ENCODE results near the gene SRRM3.
"Not testable (repeated sequence)": the region's sequence is repeated elsewhere in the genome, so short reads cannot be mapped to it uniquely, and the experiment has no call there.

SRRM3 gene

GRCh38 chr7:76201732-76202665 lies at the start of gene SRRM3:
Gene SRRM3, plus strand, starts transcription at chr7:76201896. Its CDS starts 33,171 bp downstream, at chr7:76235067.
- DNase-seq (ENCODE audit: low read depth) = peak; percentile 42

GRCh38 chr7:76151932-76152331 lies 49.8 kb upstream of the SRRM3 start:
- DNase-seq (ENCODE audit: low read depth) = no peak

GRCh38 chr7:76153571-76154230 lies 48.0 kb upstream of the SRRM3 start:
- DNase-seq (ENCODE audit: low read depth) = not testable (repeated sequence)

GRCh38 chr7:76155938-76156337 lies 45.8 kb upstream of the SRRM3 start:
- no peak for DNase-seq (ENCODE audit: low read depth)

- not testable (repeated sequence) for DNase-seq (ENCODE audit: low read depth)
Observed at GRCh38 chr7:76156992-76157685, 44.6 kb upstream of the SRRM3 start.

GRCh38 chr7:76158416-76158815 lies 43.3 kb upstream of the SRRM3 start:
- not testable (repeated sequence) for DNase-seq (ENCODE audit: low read depth)

- DNase-seq (ENCODE audit: low read depth) = not testable (repeated sequence)
Observed at GRCh38 chr7:76162416-76163170, 39.1 kb upstream of the SRRM3 start.

GRCh38 chr7:76163812-76164211 lies 37.9 kb upstream of the SRRM3 start:
- DNase-seq (ENCODE audit: low read depth) = not testable (repeated sequence)

GRCh38 chr7:76165106-76165972 lies 36.4 kb upstream of the SRRM3 start:
- no peak for DNase-seq (ENCODE audit: low read depth)

GRCh38 chr7:76165973-76166403 lies 35.7 kb upstream of the SRRM3 start:
- no peak for DNase-seq (ENCODE audit: low read depth)

- DNase-seq (ENCODE audit: low read depth) = peak; percentile 90
Observed at GRCh38 chr7:76166404-76167255, 35.1 kb upstream of the SRRM3 start.

- DNase-seq (ENCODE audit: low read depth) = no peak
Observed at GRCh38 chr7:76173566-76174205, 28.0 kb upstream of the SRRM3 start.

GRCh38 chr7:76176951-76177350 lies 24.7 kb upstream of the SRRM3 start:
- not testable (repeated sequence) for DNase-seq (ENCODE audit: low read depth)

GRCh38 chr7:76179686-76180085 lies 22.0 kb upstream of the SRRM3 start:
- no peak for DNase-seq (ENCODE audit: low read depth)

- no peak for DNase-seq (ENCODE audit: low read depth)
Observed at GRCh38 chr7:76182225-76182960, 19.3 kb upstream of the SRRM3 start.

GRCh38 chr7:76185187-76185896 lies 16.4 kb upstream of the SRRM3 start:
- no peak for DNase-seq (ENCODE audit: low read depth)

- DNase-seq (ENCODE audit: low read depth) = no peak
Observed at GRCh38 chr7:76187272-76187671, 14.4 kb upstream of the SRRM3 start.

- DNase-seq (ENCODE audit: low read depth) = no peak
Observed at GRCh38 chr7:76189276-76189675, 12.4 kb upstream of the SRRM3 start.
